Caco-2 (cell line): ENCODE measurements around the gene SHCBP1L. TPM values are rescaled to one million over a fixed set of nuclear protein-coding genes. Genes with fewer than 3 reads are reported as not detected.

Source experiments
- BruUV-seq: library from RNA; stranded (reverse); fragments of 400-500 nt; replicated peaks from 2 replicates; lab custom pipeline; 2021; lab: Mats Ljungman, UMichigan
- CTCF ChIA-PET: fragments of 300-600 bp; sonication (Branson Sonifier 250); formaldehyde crosslinking; loops from one replicate; lab custom pipeline; 2022; ENCODE audit warnings: antibody characterized with exemption; lab: Charles Lee
- POLR2A ChIA-PET: fragments of 300-600 bp; sonication (Branson Sonifier 250); formaldehyde crosslinking; loops from one replicate; lab custom pipeline; 2022; ENCODE audit warnings: antibody characterized with exemption; lab: Charles Lee
- DNase-seq, 2 experiments: peaks; one replicate each; pipeline versions ENCODE4 v3.0.0 to v3.0.0-alpha.2; 2020 to 2022
- H3K27me3 ChIP-seq: replicated peaks from 2 replicates; pipeline ENCODE4 v1.6.0; 2011; ENCODE audit warnings: low read length; ENCODE audit not compliant: control insufficient read depth, insufficient read depth
- H3K36me3 ChIP-seq: 2 replicates; pipeline ENCODE4 v1.5.1; 2011; ENCODE audit warnings: low read length; ENCODE audit not compliant: control insufficient read depth, insufficient read depth
- H3K4me1 ChIP-seq: fragments of 250-450 bp; sonication (Bioruptor Pico); 2 replicates; pipeline ENCODE4 v1.5.1; 2020; ENCODE audit warnings: mild to moderate bottlenecking
- H3K4me3 ChIP-seq: 2 replicates; pipeline ENCODE4 v1.5.1; 2011; ENCODE audit warnings: low read depth, mild to moderate bottlenecking, control low read depth, low read length
- H3K9me3 ChIP-seq: fragments of 250-450 bp; sonication (Bioruptor Pico); 2 replicates; pipeline ENCODE4 v1.5.1; 2020; ENCODE audit warnings: mild to moderate bottlenecking, moderate library complexity
- H3K27ac Mint-ChIP-seq: one replicate; pipeline ENCODE4 v1.8.0; 2022; ENCODE audit warnings: mixed read lengths; ENCODE audit not compliant: unreplicated experiment
- H3K27me3 Mint-ChIP-seq: one replicate; pipeline ENCODE4 v1.8.0; 2022; ENCODE audit warnings: mixed read lengths; ENCODE audit not compliant: insufficient read depth, unreplicated experiment
- H3K36me3 Mint-ChIP-seq: one replicate; pipeline ENCODE4 v1.8.0; 2022; ENCODE audit warnings: mild to moderate bottlenecking, mixed read lengths; ENCODE audit not compliant: insufficient read depth, unreplicated experiment
- H3K4me1 Mint-ChIP-seq: one replicate; pipeline ENCODE4 v1.8.0; 2022; ENCODE audit warnings: low read depth, mixed read lengths; ENCODE audit not compliant: unreplicated experiment
- H3K4me3 Mint-ChIP-seq: one replicate; pipeline ENCODE4 v1.8.0; 2022; ENCODE audit warnings: mild to moderate bottlenecking, moderate library complexity, mixed read lengths; ENCODE audit not compliant: unreplicated experiment
- H3K9me3 Mint-ChIP-seq: one replicate; pipeline ENCODE4 v1.8.0; 2022; ENCODE audit warnings: mixed read lengths; ENCODE audit not compliant: unreplicated experiment
- CTCF ChIP-seq, 2 experiments: fragments of 200-600 bp in 1 of 2; IDR thresholded peaks; 1 replicate in 1 of 2; 2 replicates in 1 of 2; pipeline versions ENCODE4 v1.5.1 to v1.8.0; 2011 to 2022; ENCODE audit warnings: antibody characterized with exemption in 1 of 2, control low read depth in 1 of 2, inconsistent platforms in 1 of 2, low read depth in 1 of 2, low read length in 1 of 2, mild to moderate bottlenecking in 1 of 2, moderate library complexity in 1 of 2; ENCODE audit not compliant: insufficient read depth in 1 of 2, severe bottlenecking in 1 of 2, unreplicated experiment in 1 of 2
- intact Hi-C: fragments of 100-400 bp; cut with micrococcal nuclease; formaldehyde crosslinking; loops from one replicate; pipeline ENCODE4 v1.10.0; 2022; ENCODE audit not compliant: unreplicated experiment
- total RNA-seq: library from RNA; stranded (reverse); gene quantifications from 2 replicates; pipeline ENCODE4 v1.2.3, GENCODE V29; 2022

Gene SHCBP1L
- total RNA-seq, 1 experiment from 2014 or later = not detected

GRCh38 chr1:182913401-182913800 is 39.6 kb downstream of the SHCBP1L start:
- Histone ChIP-seq H3K4me1 (peaks cover 4% of the 10 kb centered on the region; the same call in 1 of the 2 replicates), H3K9me3 (peaks cover 15% of the 10 kb centered on the region), H3K27me3 (no peaks in the 10 kb centered on the region), H3K4me3 (no peak overlapping the region), H3K36me3 (no peaks in the 10 kb centered on the region)
- H3K4me3 Mint-ChIP-seq = no peak overlapping the region
- DNase-seq = no peak
- POLR2A ChIA-PET = no interaction called here
- H3K9me3 Mint-ChIP-seq = no peaks in the 10 kb centered on the region
- no TSS peak for BruUV-seq
- H3K27ac Mint-ChIP-seq = no peak overlapping the region
- peaks cover 4% of the 10 kb centered on the region for H3K4me1 Mint-ChIP-seq
- no peaks in the 10 kb centered on the region for H3K27me3 Mint-ChIP-seq
- H3K36me3 Mint-ChIP-seq = no peaks in the 10 kb centered on the region
- intact Hi-C loops = loop anchor here (5.0 kb wide), 1 partner anchor 316 kb away; no protein-coding TSS in a partner anchor
- no peak for TF ChIP-seq CTCF (IDR thresholded peaks at IDR 0.05; ENCODE audit: insufficient read depth in 1 of 2, low read depth in 1 of 2, low read length in 1 of 2, severe bottlenecking in 1 of 2, unreplicated experiment in 1 of 2)
- CTCF ChIA-PET = no interaction called here

GRCh38 chr1:182910143-182910542 is 42.8 kb downstream of the SHCBP1L start:
- H3K4me1 ChIP-seq = peaks cover 4% of the 10 kb centered on the region; the same call in 1 of the 2 replicates
- peaks cover 15% of the 10 kb centered on the region for H3K9me3 ChIP-seq
- TF ChIP-seq CTCF (IDR thresholded peaks at IDR 0.05; ENCODE audit: insufficient read depth in 1 of 2, low read depth in 1 of 2, low read length in 1 of 2, severe bottlenecking in 1 of 2, unreplicated experiment in 1 of 2) = no peak
- H3K36me3 Mint-ChIP-seq = no peaks in the 10 kb centered on the region
- H3K4me3 ChIP-seq = no peak overlapping the region
- DNase-seq = peak in 1 of 2 experiments; percentile 17
- H3K27me3 Mint-ChIP-seq = no peaks in the 10 kb centered on the region
- peaks cover 4% of the 10 kb centered on the region for H3K4me1 Mint-ChIP-seq
- no peaks in the 10 kb centered on the region for H3K9me3 Mint-ChIP-seq
- no peaks in the 10 kb centered on the region for H3K27me3 ChIP-seq
- intact Hi-C loops = loop anchor here (5.0 kb wide), 1 partner anchor 313 kb away; no protein-coding TSS in a partner anchor
- ChIA-PET CTCF (no interaction called here), POLR2A (no interaction called here)
- H3K27ac Mint-ChIP-seq = no peak overlapping the region
- no peaks in the 10 kb centered on the region for H3K36me3 ChIP-seq
- H3K4me3 Mint-ChIP-seq = no peak overlapping the region
- no TSS peak for BruUV-seq

GRCh38 chr1:182909578-182909977 is 43.4 kb downstream of the SHCBP1L start:
- H3K4me3 Mint-ChIP-seq = no peak overlapping the region
- H3K27ac Mint-ChIP-seq = no peak overlapping the region
- intact Hi-C loops = no loop called here
- peaks cover 4% of the 10 kb centered on the region for H3K4me1 Mint-ChIP-seq
- DNase-seq = no peak
- no TSS peak for BruUV-seq
- no peak for TF ChIP-seq CTCF (IDR thresholded peaks at IDR 0.05; ENCODE audit: insufficient read depth in 1 of 2, low read depth in 1 of 2, low read length in 1 of 2, severe bottlenecking in 1 of 2, unreplicated experiment in 1 of 2)
- H3K27me3 Mint-ChIP-seq = no peaks in the 10 kb centered on the region
- peaks cover 4% of the 10 kb centered on the region; the same call in 1 of the 2 replicates for H3K4me1 ChIP-seq
- H3K9me3 Mint-ChIP-seq = no peaks in the 10 kb centered on the region
- H3K27me3 ChIP-seq = no peaks in the 10 kb centered on the region
- H3K9me3 ChIP-seq = peaks cover 15% of the 10 kb centered on the region
- no peaks in the 10 kb centered on the region for H3K36me3 ChIP-seq
- ChIA-PET POLR2A (no interaction called here), CTCF (no interaction called here)
- no peaks in the 10 kb centered on the region for H3K36me3 Mint-ChIP-seq
- H3K4me3 ChIP-seq = no peak overlapping the region
